Activated CD4-positive, CD25-positive, alpha-beta regulatory T cell treated with anti-CD3 and anti-CD28 coated beads, Interleukin-2, amount 50 U/mL, for 16 hours (primary cell): ENCODE data around the gene KDM2B.

Experiments used
- DNase-seq: peaks from one replicate; pipeline ENCODE4 v3.0.0-alpha.2; 2020; ENCODE audit warnings: low read depth, low spot score

KDM2B gene

GRCh38 chr12:121580959-121581685 lies at the start of gene KDM2B:
Gene KDM2B, minus strand, starts transcription at chr12:121581023. Its CDS starts 112 bp downstream, at chr12:121580911.
- no peak for DNase-seq

GRCh38 chr12:121628536-121628935 lies 47.7 kb upstream of the KDM2B start:
- no peak for DNase-seq

GRCh38 chr12:121628037-121628436 lies 47.2 kb upstream of the KDM2B start:
- DNase-seq: no peak

GRCh38 chr12:121626853-121627640 lies 46.2 kb upstream of the KDM2B start:
- DNase-seq: peak; percentile 67

GRCh38 chr12:121626087-121626852 lies 45.4 kb upstream of the KDM2B start, which contains the start of gene ORAI1:
Gene ORAI1, plus strand, starts transcription at chr12:121626530.
- DNase-seq: peak; percentile 88

- no peak for DNase-seq
Observed at GRCh38 chr12:121620333-121620891, 39.6 kb upstream of the KDM2B start.

- DNase-seq: no peak
Observed at GRCh38 chr12:121618659-121619233, 37.9 kb upstream of the KDM2B start.

- no peak for DNase-seq
Observed at GRCh38 chr12:121614872-121615467, 34.1 kb upstream of the KDM2B start.

- no peak for DNase-seq
Observed at GRCh38 chr12:121613462-121613861, 32.6 kb upstream of the KDM2B start.

GRCh38 chr12:121611306-121611705 lies 30.5 kb upstream of the KDM2B start:
- DNase-seq: no peak

- DNase-seq: no peak
Observed at GRCh38 chr12:121610239-121611149, 29.7 kb upstream of the KDM2B start.

- DNase-seq: no peak
Observed at GRCh38 chr12:121608301-121608700, 27.5 kb upstream of the KDM2B start.

- no peak for DNase-seq
Observed at GRCh38 chr12:121603581-121603980, 22.8 kb upstream of the KDM2B start.

GRCh38 chr12:121602766-121603165 lies 21.9 kb upstream of the KDM2B start:
- no peak for DNase-seq

- DNase-seq: no peak
Observed at GRCh38 chr12:121600702-121601336, 20.0 kb upstream of the KDM2B start.

GRCh38 chr12:121596526-121596925 lies 15.7 kb upstream of the KDM2B start:
- DNase-seq: no peak

GRCh38 chr12:121595520-121595919 lies 14.7 kb upstream of the KDM2B start:
- no peak for DNase-seq

- DNase-seq: no peak
Observed at GRCh38 chr12:121592320-121592719, 11.5 kb upstream of the KDM2B start.

GRCh38 chr12:121590476-121591143 lies 9.8 kb upstream of the KDM2B start:
- DNase-seq: peak; percentile 41
